ENCODE measurements around the gene UCN3.

Gene UCN3, protein sequence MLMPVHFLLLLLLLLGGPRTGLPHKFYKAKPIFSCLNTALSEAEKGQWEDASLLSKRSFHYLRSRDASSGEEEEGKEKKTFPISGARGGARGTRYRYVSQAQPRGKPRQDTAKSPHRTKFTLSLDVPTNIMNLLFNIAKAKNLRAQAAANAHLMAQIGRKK

DNA sequence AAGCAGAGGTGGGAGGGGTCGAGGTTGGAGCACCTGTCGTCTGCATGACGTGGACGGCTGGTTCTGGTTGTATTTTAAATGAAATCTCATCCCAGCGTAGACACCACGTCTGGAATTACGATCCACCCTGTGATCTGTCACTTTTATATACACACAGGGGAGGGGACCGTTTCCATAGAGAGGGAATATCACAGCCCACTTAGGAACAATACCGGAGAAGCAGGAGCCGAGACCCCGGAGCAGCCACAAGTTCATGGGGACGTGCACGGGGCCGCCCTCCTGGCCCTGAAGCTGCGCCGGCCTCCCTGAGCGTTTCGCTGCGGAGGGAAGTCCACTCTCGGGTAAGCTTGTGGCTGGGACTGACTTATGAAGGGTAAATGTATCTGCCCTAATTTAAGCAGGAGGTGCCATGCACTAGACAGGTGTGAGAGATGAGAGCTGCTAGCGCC, at the start of gene UCN3:
Gene UCN3, plus strand, starts transcription at position 77 of the 449 bp plus-strand sequence. CDS start 8,755 bp downstream, outside the sequence.
- no peak for DNase-seq

DNA sequence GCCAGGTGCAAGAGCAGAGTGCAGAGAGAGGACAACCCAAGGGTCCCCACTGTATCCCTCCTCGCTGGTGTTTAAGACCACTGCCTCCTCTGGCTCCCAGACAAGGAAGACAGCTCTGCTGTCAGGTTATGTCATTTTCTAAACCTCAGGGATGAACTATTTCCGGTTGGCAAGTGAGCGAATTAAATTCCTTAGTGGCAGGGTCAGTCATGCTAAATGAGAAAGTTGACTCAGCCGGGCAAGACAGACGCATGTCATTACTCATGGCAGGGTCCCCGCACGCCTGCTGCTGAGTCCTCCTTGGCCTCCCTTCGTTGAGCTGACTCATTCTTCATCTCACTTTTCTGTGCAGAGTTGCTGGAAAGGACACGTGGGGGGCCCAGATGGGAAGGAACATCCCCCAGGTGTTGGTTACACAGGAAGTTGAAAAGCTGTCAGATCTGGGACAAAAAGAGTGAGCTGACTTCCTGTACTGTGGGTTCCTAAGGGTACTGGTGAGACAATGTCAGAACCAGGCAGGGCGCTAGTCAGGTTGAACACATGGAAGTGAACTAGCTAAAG, 47.1 kb upstream of the UCN3 start:
- DNase-seq = no peak

DNA sequence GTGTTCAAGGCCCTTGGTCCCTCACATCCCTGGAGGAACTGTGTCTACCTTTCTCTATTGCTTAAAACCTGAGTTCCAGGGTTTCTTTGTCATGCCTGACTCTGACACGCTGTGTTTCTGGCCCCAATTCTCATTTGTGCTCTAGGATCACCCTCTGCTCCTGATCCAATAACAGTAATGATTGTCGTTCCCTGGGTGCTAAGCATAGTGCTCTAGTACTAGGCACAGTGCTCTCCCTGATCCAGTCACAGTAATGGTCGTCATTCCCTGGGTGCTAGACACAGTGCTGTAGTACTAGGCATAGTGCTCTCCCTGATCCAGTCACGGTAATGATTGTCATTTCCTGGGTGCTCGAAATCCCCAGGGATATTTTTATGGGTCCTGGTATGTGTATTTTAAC, 46.6 kb upstream of the UCN3 start:
- no peak for DNase-seq

DNA sequence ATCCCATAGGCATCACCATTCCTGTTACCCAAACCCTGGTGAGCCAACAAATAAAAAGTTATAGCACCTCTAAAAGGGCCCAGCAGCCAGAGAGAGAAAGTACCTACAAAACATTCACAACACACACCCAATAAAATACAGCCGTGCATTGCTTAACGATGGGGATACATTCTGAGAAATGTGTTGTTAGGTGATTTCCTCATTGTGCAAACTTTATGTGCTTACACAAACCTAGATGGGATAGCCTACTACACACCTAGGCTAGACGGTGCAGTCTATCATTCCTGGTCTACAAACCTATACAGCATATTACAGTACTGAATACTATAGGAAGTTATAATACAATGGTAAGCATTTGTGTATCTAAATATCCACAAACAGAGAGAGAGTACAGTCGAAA, 44.9 kb upstream of the UCN3 start:
- no peak for DNase-seq

DNA sequence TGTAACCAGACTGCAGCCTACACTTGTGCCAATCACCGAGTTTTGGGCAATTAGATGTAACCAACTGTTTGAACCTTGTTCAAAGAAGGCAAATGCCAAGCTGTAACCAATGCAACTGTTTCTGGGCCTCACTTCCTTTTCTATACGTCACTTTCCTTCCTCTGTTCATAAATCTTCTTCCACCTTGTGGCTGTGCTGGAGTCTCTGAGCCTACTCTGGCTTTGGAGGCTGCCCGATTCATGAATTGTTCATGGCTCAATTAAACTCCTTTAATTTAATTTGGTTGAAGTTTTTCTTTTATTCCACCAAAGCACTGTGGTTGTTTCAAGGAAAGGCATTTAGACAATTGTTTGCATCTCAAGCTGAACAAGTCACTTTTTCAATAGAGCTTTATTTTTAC, 43.5 kb upstream of the UCN3 start:
- no peak for DNase-seq

DNA sequence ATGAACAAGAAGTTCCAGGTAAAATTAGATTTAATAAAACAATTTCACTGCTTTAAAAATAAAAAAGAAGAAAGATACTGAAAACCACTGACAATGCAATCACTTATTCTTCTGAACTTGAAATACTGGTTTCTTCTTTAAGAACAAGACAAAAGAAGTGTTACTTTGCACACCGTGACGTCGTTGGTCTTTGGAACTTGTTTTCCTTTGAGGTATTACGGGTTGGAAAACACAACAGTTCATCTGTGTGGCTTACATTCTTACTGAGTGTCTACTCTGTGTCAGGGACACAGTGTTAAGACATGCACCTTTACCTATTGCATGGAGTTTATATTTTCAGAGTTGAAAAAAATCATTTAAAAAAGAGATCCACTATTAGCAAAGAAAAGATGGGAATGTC, 41.3 kb upstream of the UCN3 start:
- no peak for DNase-seq

DNA sequence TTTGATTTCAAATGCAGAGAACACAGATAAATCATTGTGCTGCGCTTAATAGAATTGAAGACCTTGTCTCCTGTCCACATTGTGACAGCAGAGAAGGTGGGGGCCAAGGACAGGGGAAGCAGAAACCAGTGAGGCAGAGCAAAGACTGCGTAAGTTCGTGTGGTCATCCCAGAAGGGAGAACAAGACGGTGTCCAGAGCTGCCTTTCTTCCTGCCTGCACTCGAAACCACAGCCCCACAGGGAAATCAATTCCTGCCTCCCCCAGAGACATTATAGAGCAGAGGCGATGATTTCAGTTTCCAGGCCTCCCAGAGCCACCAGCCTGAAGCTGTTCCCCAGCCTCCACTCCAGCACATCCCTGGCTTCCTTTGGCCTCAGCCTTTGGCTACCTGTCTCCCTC, 39.7 kb upstream of the UCN3 start:
- DNase-seq = no peak

DNA sequence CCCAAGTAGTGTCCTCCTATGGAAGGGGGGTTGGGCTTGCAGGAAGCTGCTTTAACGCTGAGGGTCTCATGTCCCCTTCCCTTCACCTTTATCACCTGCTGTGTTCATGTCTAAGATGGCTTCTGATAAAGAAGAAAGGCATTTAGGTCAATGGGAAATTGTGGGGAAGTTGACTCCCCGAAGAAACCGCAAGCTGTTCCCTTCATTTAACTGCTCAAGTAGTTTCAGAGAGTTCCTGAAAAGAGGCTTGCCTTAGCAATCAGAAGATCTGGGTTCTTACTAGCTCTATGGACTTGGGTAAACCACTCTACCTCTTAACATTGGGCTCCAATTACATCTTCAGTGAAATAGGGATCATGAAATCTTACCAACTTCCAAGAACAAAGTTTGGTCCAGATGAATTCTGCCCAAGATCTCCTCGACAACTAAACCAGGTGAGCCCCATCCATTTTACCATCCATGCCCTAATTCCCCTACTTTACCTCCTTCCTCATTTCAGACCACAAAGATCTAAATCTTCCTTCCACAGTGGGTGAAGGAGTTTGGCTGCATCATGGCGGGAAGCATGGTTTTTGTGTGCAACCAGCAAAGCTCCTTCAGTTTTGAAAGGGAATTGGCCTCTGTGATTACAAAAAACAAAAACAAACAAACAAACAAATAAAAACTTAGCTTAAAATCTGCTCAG, 30.4 kb upstream of the UCN3 start:
- no peak for DNase-seq

DNA sequence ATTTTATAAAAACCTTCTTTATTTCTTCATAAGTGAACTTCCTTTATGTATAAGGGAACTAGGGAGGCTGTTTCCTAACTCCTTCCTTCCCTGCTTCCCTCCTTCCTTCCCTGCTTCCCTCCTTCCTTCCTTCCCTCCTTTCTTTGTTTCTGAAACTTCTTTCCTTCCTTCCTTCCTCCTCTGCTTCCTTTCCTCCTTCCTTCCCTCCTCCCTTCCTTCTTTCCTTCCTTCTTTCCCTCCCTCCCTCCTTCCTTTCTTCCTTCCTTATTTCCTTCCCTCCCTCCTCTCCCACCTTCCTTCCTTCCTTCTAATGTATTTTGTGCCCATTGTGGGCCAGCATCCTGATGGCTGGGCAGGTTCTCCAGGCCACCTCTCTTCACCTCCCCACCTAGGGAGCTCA, 26.8 kb upstream of the UCN3 start:
- DNase-seq = no peak

DNA sequence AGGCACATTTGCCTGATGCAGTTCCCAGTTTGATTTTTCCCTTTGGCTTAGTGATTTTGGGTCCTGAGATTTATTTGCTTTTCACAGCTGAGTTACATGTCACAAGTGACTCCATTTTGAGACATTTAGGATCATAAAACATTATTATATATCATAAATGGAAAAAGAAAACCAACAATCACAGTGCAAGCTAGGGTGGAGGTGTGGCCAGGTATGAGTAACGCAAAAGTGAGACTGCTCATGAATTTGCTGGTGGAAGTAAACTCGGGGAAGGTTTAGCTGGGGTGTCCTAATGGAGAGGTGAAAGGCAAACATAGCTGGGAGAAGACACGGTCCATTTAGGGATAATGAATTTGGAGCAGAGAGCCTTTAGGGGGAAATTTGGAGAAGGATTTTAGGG, 21.7 kb upstream of the UCN3 start:
- no peak for DNase-seq

DNA sequence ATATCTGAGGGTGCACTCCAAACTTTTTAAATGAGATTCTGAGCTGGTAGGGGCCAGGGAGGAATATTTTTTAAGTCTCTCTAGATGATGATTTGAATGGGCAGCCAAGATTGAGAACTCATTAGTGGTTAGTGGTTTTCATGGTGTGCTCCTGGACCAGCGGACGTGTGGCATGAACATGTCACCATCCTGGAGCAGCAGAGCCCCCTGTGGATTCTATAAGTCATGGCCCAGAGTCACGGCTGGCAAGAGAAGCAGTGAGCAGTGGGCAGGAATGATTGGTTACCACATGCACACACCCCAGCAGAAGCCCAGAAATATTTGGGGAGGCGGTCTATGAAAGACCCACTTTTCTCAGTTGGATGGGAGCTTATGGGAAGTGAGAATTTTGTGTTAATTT, 21.2 kb upstream of the UCN3 start:
- no peak for DNase-seq

DNA sequence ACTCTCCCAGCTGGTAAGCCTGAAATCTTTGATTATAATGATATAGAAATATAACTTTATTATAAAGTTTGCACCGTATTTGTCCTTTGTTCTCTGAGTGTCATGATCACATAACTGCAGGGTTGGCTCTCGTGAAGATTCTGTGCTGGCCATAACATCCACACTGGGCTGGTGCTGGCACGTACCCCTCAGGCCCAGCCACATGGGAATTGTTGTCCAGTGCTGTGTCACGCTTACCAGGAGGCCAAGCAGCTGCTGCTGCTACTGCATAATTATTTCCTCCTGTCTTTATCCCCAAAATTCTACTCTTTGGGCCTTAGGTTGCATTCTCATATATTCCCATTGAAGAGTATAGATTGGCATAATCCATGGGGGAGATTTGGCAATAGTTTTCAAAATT, 20.8 kb upstream of the UCN3 start:
- DNase-seq = no peak

DNA sequence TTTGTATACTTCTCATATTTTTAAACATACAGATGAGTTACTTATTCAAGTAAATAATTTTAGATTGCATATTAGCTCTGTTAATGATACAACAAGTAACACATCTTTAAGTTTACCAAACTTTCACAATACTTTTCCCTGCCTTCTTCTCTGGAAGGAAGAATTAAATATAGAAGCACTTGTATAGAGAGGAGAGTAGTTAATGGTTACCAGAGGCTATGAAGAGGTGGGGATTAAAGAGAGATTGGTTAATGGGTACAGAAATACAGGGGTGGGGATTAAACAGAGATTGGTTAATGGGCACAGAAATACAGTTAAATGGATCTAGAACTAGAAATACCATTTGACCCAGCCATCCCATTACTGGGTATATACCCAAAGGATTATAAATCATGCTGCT, 20.0 kb upstream of the UCN3 start:
- DNase-seq = no peak

DNA sequence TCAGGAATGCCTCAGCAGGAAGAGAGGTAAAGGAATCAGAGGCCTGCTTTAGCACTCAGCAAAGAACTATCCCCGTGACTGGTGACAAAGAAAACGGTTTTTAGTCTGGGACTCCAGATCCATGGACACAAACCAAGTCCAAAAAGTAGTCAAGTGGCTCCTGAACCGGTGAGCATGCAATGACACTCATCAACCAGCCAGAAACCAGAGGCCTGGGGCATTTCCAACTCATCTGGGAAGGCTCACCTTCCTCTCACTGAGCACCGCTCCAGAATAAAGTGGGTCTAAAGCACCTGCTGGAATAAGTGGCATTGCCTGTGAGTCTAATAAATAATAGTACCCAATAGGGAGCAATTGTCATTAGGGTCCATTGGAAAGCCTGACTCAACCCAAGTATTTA, 17.9 kb upstream of the UCN3 start:
- DNase-seq = no peak

DNA sequence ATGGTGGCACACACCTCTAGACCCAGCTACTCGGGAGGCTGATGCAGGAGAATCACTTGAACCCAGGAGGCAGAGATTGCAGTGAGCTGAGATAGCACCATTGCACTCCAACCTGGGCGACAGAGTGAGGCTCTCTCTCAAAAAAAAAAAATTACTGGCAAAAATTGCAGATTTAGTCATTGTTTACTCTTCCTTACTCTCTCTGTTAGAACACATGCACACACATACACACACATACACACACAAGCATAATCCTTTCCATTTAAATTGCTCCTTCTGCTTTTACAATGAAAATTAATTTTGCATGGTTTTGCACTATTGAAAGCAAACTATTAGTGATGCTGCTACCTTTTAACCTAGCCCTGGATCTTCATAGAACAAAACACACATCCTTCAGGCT, 15.4 kb upstream of the UCN3 start:
- no peak for DNase-seq

DNA sequence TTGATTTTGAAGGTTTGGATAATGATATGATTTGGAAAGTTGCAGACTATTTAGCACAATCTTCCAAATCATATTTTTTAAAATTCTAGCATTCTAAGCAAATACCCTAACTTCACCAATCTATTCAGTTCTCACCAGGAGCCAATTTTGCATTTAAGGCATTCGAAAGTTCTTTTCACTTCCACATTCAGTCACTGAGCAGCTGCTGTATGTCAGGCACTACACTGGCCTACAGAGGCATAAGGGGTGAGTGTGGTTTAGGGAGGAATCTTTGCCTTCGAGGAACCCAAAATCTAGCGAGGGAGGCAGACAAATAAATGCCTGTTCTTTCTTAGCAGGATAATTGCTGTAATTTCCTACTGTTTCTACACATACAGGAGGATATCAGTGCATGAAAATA, 10.7 kb upstream of the UCN3 start:
- no peak for DNase-seq

DNA sequence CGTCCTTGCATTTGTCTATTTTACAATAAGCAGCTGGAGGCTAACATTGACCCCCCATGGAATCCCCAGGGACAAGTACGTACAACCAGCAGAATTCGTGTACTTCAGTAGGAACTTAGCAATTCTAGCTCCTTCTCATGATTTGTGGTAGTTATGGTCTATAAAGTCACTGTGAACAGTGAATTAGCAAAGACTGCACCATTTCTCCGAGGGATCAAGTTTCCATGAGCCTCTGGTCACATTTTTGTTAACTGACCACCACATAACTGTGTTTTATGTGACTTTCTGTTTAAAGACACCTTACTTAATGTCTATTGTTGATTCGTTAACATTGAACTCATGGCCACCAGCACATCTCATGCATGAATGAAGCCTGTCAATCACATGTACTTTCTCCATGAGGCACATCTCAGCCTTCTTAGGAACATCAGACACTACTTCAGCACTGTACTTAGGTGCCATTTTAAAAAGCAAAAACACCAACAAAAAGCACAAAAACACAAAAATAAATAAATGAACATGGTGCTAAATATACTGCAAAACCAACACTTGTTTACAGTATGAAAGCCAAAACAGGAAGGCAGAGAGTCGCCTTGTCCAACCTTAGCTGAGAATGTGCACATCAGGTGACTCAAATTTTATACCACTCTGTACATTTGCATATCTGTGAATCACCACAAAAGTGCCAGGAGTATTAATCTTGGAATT, 9.0 kb upstream of the UCN3 start:
- no peak for DNase-seq

DNA sequence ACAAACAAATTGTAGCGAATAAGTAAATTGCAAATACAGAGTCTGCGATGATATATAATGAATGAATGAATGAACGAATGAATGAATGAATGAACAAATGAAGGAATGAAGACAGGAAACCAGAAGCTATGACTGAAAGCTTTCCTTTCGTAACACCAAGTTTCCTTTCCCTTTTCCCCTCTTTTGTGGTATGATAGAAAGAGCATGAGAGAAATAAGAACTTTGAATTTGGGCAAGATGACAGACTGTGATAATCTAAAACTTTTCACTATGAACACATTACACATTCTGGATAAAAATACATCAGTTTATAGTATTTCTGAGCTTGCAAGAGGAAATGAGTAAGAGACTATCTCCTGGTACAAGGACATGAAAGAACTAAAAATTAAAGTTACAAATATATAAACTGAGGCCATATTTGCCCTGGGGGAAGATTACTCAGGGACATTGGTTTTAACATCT, 8.4 kb upstream of the UCN3 start:
- DNase-seq = no peak

DNA sequence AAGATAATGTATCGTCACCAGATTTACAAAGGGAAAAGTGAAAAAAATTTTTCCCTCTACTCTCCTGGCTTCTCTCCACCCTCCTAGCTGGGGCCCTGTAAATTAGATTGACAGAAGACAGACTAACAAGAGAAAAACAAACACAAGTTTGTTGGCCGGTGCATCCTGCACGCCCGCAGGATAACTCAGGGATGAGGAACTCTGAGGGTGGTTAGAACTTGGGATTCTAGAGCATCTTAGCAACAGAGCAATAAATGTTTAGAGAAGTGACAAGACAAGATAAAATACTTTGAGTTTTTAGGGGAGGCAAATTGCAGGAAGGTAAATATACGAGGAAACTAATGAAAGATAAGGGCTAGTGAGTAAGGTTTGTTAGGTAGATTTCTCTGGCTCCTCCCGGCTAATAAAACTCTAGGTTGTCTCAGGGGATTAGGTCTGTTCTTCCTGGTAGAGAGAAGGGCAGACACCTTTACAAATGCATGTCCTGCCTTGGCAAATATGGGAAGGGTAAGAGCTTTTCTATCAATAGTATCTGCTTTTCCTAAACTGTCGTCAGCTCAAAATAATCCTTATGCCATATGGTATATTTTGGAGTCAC, 4.3 kb upstream of the UCN3 start:
- no peak for DNase-seq

DNA sequence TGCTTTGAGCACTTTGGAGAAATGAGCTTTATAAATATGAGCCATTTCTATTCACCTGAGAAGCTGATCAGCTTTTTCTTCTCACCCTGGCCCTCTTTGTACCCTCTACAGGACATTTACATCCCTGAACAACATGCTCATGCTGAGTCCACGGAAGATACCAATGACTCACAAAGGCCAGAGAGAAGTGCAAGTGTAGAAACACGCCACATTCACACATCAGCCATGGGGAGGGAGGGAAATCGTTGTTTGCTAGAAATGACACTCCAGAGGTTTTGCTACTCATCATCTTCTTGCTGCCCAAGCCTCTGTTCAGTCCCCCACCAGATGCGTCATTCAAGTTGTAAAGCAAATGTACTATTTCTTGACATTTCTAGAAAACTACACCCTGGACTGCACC, 2.8 kb upstream of the UCN3 start:
- DNase-seq = no peak

DNA sequence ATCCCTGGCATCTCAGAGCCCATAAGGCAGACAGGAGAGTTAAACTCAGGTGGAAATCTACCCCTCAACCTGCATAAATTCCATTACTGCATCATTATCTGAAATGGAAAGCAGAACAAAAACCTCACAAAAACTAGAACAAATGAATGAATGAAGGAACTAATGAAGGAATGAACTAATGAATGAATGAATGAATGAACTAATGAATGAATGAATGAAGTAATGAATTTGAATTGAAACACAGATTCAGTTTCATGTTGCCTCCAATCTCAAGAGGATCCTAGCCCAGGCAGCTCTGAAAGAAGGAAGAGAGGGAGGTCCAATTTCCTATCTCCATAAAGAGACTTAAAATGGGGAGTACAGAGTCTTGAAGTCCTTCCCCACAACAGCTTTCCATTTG, 1.9 kb upstream of the UCN3 start:
- DNase-seq = no peak

DNA sequence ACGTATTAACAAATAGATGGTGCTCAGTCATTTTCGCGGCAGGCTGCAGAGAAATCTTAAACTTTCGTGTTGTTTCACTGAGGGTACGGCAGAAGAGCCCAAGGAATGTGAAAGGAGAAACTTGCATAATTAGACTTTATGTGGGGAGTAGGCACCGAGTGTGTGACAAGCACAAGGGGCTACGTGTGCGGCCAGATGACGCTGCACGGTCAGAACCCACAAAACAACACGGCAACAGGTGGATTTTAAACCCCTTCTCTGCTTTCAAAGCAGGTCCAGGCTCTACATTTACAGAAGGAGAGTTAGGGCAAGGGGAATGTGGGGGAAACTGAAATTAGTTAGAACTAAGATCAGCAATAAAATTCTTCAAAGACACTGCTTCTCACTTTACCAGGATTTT, 392 bp upstream of the UCN3 start:
- no peak for DNase-seq

DNA sequence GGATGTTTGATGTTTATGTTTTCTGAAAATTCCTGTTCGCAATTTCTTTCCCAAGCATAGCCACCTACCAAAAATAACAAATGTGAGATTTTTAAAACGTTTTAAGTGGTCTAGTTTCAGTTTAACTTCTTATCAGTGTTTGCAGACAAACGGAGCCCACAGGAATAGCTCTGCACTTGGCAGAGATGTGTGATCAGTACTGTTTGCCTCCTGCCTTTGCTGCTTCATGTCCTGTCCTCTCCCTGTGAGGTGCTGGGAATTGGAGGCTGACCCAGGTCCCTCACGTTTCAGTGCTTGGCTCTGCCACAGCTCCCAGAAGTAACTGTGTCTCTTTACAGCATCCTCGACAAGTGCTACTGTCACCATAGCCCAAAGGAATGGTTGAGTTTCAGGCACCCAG, 1.2 kb downstream of the UCN3 start:
- no peak for DNase-seq
